ENCODE results near the gene DRAM1.

- TF ChIP-seq CTCF (IDR thresholded peaks at IDR 0.05 in 2 of 3, conservative IDR thresholded peaks at IDR 0.05 in 1 of 3; ENCODE audit: insufficient read depth in 2 of 3, low read depth in 1 of 3, low read length in 3 of 3) = no peak
- no peak for TF ChIP-seq CREM (IDR thresholded peaks at IDR 0.05; ENCODE audit: low read depth)
- no peak for TF ChIP-seq MLLT1 (IDR thresholded peaks at IDR 0.05)
- no peak for TF ChIP-seq PATZ1 (CRISPR knock-in tag; IDR thresholded peaks at IDR 0.05; ENCODE audit: borderline replicate concordance)
- no peak for TF ChIP-seq FOXA1 (IDR thresholded peaks at IDR 0.05; ENCODE audit: borderline replicate concordance)
- no peak for TF ChIP-seq ZNF282 (CRISPR knock-in tag; IDR thresholded peaks at IDR 0.05)
- no peak for TF ChIP-seq THRA (IDR thresholded peaks at IDR 0.05)
- no peak for TF ChIP-seq POLR2A (conservative IDR thresholded peaks at IDR 0.05)
- no peak for TF ChIP-seq ZBED1 (IDR thresholded peaks at IDR 0.05)
- no peak for TF ChIP-seq TCF7L2 (IDR thresholded peaks at IDR 0.05; ENCODE audit: low read depth, low read length)
- no peak for TF ChIP-seq ZBTB40 (IDR thresholded peaks at IDR 0.05)
- no peak for TF ChIP-seq ZBTB40 (CRISPR knock-in tag; IDR thresholded peaks at IDR 0.05)
Measured at GRCh38 chr12:101877806-101878242, 444 bp downstream of the DRAM1 start.

Data from K562 (cell line).